ENCODE measurements around the gene CERS6.

Gene CERS6

GRCh38 chr2:168698969-168699368, 242.9 kb downstream of the CERS6 start:
- no peak for DNase-seq (ENCODE audit: low read depth, low spot score)

GRCh38 chr2:168699844-168700417, 243.9 kb downstream of the CERS6 start:
- no peak for DNase-seq (ENCODE audit: low read depth, low spot score)

- DNase-seq (ENCODE audit: low read depth, low spot score) = no peak
Observed at GRCh38 chr2:168700615-168701245, 244.7 kb downstream of the CERS6 start.

- no peak for DNase-seq (ENCODE audit: low read depth, low spot score)
Observed at GRCh38 chr2:168702579-168702978, 246.5 kb downstream of the CERS6 start.

GRCh38 chr2:168703926-168704325, 247.9 kb downstream of the CERS6 start:
- DNase-seq (ENCODE audit: low read depth, low spot score) = no peak

GRCh38 chr2:168705534-168706470, 249.7 kb downstream of the CERS6 start:
- DNase-seq (ENCODE audit: low read depth, low spot score) = no peak

- no peak for DNase-seq (ENCODE audit: low read depth, low spot score)
Observed at GRCh38 chr2:168706806-168707205, 250.7 kb downstream of the CERS6 start.

GRCh38 chr2:168708080-168708479, 252.0 kb downstream of the CERS6 start:
- no peak for DNase-seq (ENCODE audit: low read depth, low spot score)

- DNase-seq (ENCODE audit: low read depth, low spot score) = no peak
Observed at GRCh38 chr2:168710754-168711467, 254.8 kb downstream of the CERS6 start.

GRCh38 chr2:168712053-168712452, 256.0 kb downstream of the CERS6 start:
- no peak for DNase-seq (ENCODE audit: low read depth, low spot score)

GRCh38 chr2:168713325-168713724, 257.3 kb downstream of the CERS6 start:
- no peak for DNase-seq (ENCODE audit: low read depth, low spot score)

- DNase-seq (ENCODE audit: low read depth, low spot score) = no peak
Observed at GRCh38 chr2:168715849-168716248, 259.8 kb downstream of the CERS6 start.

GRCh38 chr2:168716839-168717238, 260.8 kb downstream of the CERS6 start:
- DNase-seq (ENCODE audit: low read depth, low spot score) = no peak

GRCh38 chr2:168717790-168718502, 261.9 kb downstream of the CERS6 start:
- DNase-seq (ENCODE audit: low read depth, low spot score) = no peak

GRCh38 chr2:168718622-168719021, 262.6 kb downstream of the CERS6 start:
- no peak for DNase-seq (ENCODE audit: low read depth, low spot score)

- no peak for DNase-seq (ENCODE audit: low read depth, low spot score)
Observed at GRCh38 chr2:168719446-168719845, 263.4 kb downstream of the CERS6 start.

GRCh38 chr2:168722592-168722991, 266.5 kb downstream of the CERS6 start:
- DNase-seq (ENCODE audit: low read depth, low spot score) = no peak

- DNase-seq (ENCODE audit: low read depth, low spot score) = no peak
Observed at GRCh38 chr2:168723275-168723899, 267.3 kb downstream of the CERS6 start.

- no peak for DNase-seq (ENCODE audit: low read depth, low spot score)
Observed at GRCh38 chr2:168726375-168726774, 270.3 kb downstream of the CERS6 start.

- DNase-seq (ENCODE audit: low read depth, low spot score) = no peak
Observed at GRCh38 chr2:168727904-168728470, 271.9 kb downstream of the CERS6 start.
